ENCODE data around the gene EIF4EBP2.

DNA sequence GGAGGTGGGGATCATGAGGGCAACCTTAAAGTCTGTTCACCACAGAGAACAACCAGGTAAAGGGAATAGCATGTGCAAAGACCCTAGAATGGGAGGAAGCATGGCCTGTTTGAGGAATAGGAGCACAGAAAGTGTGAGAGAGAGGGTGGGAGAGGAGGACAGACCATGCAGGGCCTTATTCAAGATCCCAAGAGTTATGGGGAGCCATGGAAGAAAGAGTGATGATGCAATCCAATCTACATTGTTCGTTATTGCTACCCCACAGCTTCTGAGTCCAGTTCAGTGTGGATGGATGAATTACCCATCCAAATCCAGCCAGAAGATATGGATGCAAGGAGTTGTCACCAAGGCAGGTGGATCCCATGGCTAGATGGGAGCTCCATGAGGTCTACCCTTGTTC, 7.8 kb upstream of the EIF4EBP2 start:
- TF ChIP-seq, protein P1, sequence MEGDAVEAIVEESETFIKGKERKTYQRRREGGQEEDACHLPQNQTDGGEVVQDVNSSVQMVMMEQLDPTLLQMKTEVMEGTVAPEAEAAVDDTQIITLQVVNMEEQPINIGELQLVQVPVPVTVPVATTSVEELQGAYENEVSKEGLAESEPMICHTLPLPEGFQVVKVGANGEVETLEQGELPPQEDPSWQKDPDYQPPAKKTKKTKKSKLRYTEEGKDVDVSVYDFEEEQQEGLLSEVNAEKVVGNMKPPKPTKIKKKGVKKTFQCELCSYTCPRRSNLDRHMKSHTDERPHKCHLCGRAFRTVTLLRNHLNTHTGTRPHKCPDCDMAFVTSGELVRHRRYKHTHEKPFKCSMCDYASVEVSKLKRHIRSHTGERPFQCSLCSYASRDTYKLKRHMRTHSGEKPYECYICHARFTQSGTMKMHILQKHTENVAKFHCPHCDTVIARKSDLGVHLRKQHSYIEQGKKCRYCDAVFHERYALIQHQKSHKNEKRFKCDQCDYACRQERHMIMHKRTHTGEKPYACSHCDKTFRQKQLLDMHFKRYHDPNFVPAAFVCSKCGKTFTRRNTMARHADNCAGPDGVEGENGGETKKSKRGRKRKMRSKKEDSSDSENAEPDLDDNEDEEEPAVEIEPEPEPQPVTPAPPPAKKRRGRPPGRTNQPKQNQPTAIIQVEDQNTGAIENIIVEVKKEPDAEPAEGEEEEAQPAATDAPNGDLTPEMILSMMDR (IDR thresholded peaks at IDR 0.05; ENCODE audit: low read depth, low read length, missing input control) = no peak
- no peak for TF ChIP-seq YY1 (IDR thresholded peaks at IDR 0.05)
- TF ChIP-seq EGR1 (IDR thresholded peaks at IDR 0.05; ENCODE audit: low read depth in 2 of 2) = no peak
- TF ChIP-seq, protein P2, sequence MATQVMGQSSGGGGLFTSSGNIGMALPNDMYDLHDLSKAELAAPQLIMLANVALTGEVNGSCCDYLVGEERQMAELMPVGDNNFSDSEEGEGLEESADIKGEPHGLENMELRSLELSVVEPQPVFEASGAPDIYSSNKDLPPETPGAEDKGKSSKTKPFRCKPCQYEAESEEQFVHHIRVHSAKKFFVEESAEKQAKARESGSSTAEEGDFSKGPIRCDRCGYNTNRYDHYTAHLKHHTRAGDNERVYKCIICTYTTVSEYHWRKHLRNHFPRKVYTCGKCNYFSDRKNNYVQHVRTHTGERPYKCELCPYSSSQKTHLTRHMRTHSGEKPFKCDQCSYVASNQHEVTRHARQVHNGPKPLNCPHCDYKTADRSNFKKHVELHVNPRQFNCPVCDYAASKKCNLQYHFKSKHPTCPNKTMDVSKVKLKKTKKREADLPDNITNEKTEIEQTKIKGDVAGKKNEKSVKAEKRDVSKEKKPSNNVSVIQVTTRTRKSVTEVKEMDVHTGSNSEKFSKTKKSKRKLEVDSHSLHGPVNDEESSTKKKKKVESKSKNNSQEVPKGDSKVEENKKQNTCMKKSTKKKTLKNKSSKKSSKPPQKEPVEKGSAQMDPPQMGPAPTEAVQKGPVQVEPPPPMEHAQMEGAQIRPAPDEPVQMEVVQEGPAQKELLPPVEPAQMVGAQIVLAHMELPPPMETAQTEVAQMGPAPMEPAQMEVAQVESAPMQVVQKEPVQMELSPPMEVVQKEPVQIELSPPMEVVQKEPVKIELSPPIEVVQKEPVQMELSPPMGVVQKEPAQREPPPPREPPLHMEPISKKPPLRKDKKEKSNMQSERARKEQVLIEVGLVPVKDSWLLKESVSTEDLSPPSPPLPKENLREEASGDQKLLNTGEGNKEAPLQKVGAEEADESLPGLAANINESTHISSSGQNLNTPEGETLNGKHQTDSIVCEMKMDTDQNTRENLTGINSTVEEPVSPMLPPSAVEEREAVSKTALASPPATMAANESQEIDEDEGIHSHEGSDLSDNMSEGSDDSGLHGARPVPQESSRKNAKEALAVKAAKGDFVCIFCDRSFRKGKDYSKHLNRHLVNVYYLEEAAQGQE (IDR thresholded peaks at IDR 0.05) = no peak
